GM18951 (cell line): ENCODE results near the gene MAP4K2.

Source experiments
- POLR2A ChIP-seq: IDR thresholded peaks from 4 replicates; pipeline ENCODE4 v1.6.1; 2011; ENCODE audit warnings: mild to moderate bottlenecking; ENCODE audit not compliant: insufficient read length, insufficient read depth; ENCODE audit errors: extremely low read depth
- in situ Hi-C: fragments of 300-500 bp; cut with MboI; formaldehyde crosslinking; loops from one replicate; pipeline ENCODE4 v1.12.0; 2022; ENCODE audit warnings: low sequenced_read_pairs, mixed read lengths, inconsistent platforms; ENCODE audit not compliant: unreplicated experiment

The MAP4K2 gene

DNA sequence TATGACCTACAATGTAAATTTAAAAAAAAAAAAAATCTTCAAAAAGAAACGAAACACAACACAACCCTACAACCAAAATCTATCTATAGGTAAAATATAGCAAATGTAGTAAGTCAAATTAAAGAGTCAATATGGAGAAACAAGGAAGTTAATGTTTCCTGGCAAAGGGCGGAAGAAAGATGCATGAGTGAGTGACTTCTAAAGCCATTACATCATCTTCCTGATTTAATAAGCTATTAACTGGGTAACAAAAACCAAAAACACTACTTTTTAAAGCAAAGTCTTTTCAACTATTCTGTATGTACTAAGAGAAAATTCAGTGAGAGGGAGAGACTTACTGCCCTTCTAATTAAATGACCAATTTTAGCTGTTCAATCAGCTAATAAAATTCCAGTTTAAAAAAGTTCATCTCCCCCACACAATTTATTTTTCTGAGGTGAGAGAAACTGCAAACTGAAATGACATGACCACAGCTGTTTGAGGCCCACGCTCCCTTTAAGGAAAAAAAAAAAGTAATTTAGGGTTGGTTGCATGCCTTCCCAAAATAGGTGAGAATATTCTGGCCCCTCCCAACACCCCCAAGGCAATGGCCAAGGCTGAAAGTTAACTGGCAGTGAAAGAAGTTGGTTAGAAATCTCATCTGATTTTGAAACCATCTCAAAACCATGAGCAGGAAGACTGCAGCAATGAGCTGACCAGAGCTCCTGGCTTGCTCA lies 30.6 kb downstream of the MAP4K2 start:
- TF ChIP-seq POLR2A = no peak
- in situ Hi-C loops = no loop called here

DNA sequence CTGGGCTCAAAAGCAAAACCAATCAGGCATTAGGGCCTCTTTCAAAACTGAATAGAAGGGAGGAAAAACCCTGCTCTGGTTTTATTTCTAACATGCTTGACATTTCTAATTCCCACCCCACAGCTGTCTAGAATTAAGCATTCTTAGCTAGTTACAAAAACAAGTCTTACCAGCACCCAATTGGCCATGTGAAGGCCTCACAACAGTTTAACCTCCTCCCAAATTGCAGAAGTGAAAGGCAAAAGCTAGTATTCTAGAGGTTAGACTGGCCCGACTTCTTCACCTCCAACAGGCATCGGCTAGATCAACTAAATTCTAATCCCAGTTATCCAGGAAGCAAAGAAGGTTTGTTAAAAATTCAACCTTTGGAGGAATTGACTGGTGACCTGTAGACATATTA lies 31.2 kb downstream of the MAP4K2 start:
- in situ Hi-C loops = no loop called here
- no peak for TF ChIP-seq POLR2A

DNA sequence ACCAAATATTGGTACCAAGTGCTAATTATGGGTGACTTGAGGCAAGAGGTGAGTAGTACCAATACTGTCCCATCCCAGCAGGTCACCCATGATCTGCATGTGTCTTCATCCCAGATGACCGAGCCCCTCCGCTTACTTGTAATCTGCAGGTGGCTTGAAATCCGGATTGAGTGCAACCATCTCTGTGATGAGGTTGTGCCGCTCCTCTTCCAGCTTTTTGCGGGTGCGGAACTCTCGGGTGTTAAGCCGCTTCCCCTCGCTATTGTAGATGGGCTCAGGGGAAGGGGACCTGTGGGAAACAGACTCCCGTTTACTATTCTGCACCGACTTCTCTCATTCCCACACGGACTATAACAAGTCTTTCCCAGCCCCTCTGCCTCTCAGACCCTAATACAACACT lies 32.9 kb downstream of the MAP4K2 start:
- in situ Hi-C loops = no loop called here

DNA sequence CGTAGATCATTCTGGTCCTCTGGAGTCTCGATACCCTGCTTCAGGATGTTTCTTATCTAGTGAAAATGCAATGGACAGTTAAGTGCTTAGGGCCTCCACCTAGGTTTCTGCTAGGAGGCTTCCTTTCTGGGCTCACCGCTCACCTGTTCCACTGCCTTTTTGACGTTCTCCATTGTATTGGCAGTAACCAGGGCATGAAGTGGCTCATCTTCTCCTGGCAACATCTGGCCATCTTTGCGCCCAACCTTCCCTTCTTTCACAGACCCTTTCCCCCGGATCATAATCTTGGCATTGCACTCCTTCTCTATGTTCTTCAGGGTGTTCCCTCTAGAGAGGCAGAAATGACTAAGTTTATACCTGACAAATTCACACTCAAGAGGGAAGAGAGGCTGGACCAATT lies 33.7 kb downstream of the MAP4K2 start:
- in situ Hi-C loops = no loop called here
- TF ChIP-seq POLR2A = no peak

More for the DNA sequence above, 32.9 kb downstream of the MAP4K2 start:
- no peak for TF ChIP-seq POLR2A

DNA sequence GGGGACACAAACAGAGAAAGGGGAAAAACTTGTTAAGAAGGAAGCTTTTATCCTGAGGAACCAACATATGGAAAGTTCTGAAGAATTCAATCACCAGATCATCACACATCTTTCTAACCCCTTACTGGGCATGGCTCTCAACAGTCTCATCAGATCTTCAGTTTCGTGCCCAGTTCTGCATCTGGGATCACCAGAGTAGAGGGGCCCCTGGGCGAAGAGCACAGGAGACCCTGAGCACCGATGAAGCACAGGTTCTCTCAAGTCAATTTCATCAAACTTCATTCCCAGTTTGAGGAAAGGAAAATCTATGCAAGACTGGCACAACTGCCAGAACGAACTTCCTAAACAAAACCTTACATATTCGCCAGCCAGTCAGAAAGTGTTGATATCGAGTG lies 34.7 kb downstream of the MAP4K2 start:
- in situ Hi-C loops = no loop called here
- TF ChIP-seq POLR2A = no peak

DNA sequence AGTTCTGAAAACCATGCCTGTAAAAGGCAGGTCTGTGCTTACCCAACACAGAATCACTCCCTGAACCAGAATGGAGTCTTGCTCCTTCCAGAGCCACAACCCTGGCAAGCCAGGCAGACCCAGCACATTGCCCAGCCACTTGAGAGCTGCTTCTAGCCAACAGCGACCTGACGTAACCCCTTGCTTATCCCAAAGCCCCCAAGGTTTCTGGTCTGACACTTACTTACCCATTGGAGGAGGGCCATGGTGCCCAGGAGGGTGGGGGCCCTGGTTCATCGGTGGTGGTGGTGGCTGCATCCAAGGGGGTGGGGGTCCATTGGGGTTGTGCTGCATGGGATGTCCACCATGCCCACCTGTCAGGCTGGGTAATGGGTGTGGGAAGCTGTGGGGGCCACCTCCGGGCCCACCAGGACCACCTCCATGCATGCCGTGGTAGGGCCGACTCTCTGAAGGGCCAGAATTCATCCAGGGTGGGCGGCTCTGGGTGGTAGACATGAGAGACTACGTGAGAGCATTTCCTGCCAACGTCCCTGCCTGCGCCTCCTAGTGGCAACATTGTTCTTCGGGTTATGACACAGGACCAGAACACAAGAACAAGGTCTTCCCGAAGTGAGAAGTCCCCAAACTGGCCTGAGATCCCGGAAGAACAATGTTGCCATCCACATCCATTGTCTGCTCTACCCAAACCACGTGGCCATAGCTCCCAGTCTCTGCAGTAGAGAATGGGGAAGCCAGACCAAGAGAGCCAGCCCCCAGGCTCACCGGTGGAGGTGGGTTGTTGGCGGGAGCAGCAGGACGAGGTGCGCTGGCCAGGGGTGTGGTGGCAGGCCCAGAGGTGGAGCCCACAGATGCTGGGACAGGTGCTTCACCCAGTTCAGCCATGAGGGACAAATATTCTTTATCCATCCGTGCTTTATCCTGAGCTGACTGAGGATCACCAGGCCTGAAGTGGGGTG lies 35.4 kb downstream of the MAP4K2 start:
- TF ChIP-seq POLR2A = no peak
- in situ Hi-C loops = no loop called here

DNA sequence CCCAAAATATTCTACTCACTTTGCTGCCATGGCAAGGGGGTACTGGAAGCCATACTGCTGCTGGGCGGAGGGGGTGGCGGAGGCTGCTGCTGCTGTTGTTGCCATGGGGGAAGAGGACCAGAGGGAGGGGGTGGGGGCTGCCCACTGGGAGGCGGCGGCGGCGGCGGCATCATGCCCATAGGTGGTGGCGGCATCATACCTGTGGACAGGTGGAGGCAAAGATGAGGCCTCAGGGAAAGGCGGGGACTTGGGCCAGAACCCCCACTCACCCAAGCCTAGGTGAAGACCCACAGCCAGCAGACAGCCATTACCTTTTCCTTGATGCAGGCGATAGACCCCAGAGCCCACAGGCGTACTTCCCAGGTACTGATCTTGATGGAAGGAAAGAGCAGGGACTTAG lies 36.1 kb downstream of the MAP4K2 start:
- no peak for TF ChIP-seq POLR2A
- in situ Hi-C loops = no loop called here

DNA sequence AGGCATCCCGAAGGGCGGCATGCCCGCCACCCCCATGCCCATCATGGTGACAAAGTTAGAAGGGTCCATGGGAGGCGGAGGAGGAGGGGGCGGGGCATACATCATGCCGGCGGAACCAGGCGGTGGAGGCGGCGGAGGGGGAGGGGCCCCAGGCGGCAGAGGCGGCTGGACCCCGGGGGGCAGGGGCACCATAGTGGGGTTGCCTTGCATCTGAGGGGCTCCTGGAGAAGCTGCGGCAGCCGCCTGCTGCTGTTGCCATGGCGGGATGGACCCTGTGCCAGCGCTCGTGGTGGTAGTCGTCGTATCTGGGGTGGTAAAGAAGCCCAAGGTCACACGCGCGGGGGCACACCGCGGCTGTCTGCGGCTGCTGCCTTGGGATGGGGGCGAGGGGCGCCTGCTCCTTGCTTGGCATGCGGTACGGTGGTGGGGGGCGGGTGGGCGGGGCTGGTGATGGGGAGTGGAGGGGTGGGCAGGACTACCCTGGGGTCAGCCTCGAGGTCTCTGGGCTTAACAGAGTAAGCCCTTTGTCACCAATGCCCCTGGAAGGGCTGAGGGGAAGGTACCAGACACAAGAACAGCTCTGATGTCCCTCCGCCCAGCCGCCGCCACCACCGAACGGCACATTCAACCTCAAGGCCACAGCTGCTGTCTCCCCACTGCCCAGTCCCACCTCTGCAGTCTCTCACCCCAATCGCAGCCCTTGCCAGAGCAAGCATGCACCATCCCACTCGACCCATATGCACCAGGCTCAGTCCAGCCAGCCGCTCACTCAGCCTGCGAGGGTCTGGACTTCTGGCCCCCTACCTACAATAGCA lies 37.0 kb downstream of the MAP4K2 start:
- no peak for TF ChIP-seq POLR2A
- in situ Hi-C loops = no loop called here

DNA sequence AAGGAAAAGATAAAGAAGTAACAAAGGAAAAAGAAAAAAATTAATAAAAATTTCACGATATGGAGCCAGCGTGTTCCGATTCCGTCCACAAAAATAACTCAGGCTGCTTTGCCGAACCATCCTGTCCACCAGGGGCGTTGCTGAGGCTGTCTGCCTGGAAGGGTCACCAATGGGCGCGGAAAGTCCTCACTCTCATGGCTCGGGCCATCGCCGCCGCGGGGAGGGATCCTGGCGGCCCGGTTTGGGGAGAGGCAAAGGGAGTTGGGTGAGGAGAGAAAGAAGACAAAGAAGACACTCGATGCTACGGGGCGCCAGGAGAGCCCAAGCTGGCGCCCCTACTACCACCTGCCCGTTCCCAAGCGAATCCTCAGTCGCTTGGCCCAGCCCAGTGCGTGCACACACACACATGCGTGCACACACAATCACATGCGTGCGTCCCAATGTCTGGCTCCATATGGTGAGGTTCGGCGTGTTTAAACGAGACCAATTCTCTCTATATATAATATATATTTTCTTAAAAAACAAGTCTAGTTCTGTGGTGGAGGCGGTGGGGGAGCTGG lies 37.6 kb downstream of the MAP4K2 start:
- no peak for TF ChIP-seq POLR2A
- in situ Hi-C loops = no loop called here

DNA sequence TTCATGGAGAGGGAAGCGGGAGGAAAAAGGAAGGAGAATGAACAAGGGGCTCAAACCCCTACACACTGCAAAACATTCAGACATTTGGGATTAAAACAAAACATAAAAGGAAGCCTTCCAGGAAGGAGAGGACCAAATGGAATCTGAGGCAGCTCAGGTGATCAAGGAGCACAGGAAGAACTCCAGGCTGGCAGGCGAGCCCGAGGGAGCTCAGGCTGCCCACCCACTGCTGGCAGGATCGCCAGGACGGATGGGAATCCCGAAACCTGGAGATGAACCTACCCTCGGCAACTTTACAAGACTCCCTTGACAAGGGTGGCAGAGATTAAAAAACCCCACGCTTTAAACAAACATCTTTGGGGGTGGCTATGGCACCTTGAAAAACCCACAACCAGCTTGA lies 38.3 kb downstream of the MAP4K2 start:
- TF ChIP-seq POLR2A = no peak
- in situ Hi-C loops = no loop called here

DNA sequence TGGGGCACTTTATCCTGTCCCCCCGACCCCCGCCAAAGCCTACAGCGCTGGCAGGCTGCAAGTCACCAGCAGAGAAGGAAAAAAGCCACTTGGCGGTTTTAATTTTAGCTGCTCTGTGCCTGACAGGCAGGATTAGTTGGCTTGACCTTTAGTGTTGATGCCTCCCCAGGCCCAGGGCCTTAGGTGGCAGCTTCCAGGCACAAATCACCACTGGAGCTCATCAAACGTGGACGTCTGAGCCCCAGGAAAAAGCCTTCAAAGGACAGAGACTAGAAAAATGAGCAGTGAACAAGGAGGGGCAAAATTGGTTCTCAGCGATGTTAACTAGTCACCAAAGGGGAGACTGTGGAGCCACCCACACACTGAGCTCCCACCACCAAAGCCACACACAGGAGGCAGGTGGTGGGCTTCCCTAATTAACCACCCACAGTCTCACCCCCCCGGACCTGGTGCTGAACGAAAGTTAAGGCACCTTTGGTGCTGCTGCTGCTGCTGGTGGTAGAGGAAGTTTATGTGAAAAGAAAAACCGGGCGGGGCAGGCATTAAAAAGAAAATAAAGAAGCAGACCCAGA lies 38.9 kb downstream of the MAP4K2 start:
- TF ChIP-seq POLR2A = no peak
- in situ Hi-C loops = no loop called here

DNA sequence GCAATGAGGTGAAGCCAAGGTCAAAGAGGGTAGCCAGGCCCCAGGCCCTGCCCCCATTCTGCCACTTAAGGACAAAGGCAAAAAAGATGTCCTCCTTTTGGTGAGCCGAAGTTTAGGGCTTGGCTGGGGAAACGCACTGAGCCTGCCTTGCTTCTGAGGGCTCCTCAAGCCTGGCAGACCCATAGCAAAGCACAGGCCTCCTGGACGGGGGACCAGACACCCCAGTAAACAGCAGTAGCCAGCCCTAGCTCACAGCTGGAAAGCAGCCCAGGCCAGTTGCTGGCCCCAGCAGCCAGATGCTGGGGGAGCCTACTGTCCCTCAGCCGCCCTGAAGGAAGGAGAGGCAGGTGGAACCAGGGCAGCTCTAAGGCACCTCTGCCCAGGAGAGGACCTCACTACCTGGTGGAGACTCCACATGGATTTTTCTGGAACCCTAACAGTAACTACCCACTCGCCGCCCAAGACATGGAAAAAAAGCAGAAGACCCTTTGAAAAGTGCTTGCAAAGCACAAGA lies 39.4 kb downstream of the MAP4K2 start:
- TF ChIP-seq POLR2A = peak; percentile 32
- in situ Hi-C loops = no loop called here
